Caco-2 (cell line): ENCODE measurements around the gene PLD4. TPM values are rescaled to one million over a fixed set of nuclear protein-coding genes. Genes with fewer than 3 reads are reported as not detected.
"Not testable (repeated sequence)": the region's sequence is repeated elsewhere in the genome, so short reads cannot be mapped to it uniquely, and the experiment has no call there.

Experiments
- BruUV-seq: library from RNA; stranded (reverse); fragments of 400-500 nt; replicated peaks from 2 replicates; lab custom pipeline; 2021; lab: Mats Ljungman, UMichigan
- CTCF ChIA-PET: fragments of 300-600 bp; sonication (Branson Sonifier 250); formaldehyde crosslinking; loops from one replicate; lab custom pipeline; 2022; ENCODE audit warnings: antibody characterized with exemption; lab: Charles Lee
- POLR2A ChIA-PET: fragments of 300-600 bp; sonication (Branson Sonifier 250); formaldehyde crosslinking; loops from one replicate; lab custom pipeline; 2022; ENCODE audit warnings: antibody characterized with exemption; lab: Charles Lee
- DNase-seq, 2 experiments: peaks; one replicate each; pipeline versions ENCODE4 v3.0.0 to v3.0.0-alpha.2; 2020 to 2022
- H3K27me3 ChIP-seq: replicated peaks from 2 replicates; pipeline ENCODE4 v1.6.0; 2011; ENCODE audit warnings: low read length; ENCODE audit not compliant: control insufficient read depth, insufficient read depth
- H3K36me3 ChIP-seq: 2 replicates; pipeline ENCODE4 v1.5.1; 2011; ENCODE audit warnings: low read length; ENCODE audit not compliant: control insufficient read depth, insufficient read depth
- H3K4me1 ChIP-seq: fragments of 250-450 bp; sonication (Bioruptor Pico); 2 replicates; pipeline ENCODE4 v1.5.1; 2020; ENCODE audit warnings: mild to moderate bottlenecking
- H3K4me3 ChIP-seq: 2 replicates; pipeline ENCODE4 v1.5.1; 2011; ENCODE audit warnings: low read depth, mild to moderate bottlenecking, control low read depth, low read length
- H3K9me3 ChIP-seq: fragments of 250-450 bp; sonication (Bioruptor Pico); 2 replicates; pipeline ENCODE4 v1.5.1; 2020; ENCODE audit warnings: mild to moderate bottlenecking, moderate library complexity
- H3K27ac Mint-ChIP-seq: one replicate; pipeline ENCODE4 v1.8.0; 2022; ENCODE audit warnings: mixed read lengths; ENCODE audit not compliant: unreplicated experiment
- H3K27me3 Mint-ChIP-seq: one replicate; pipeline ENCODE4 v1.8.0; 2022; ENCODE audit warnings: mixed read lengths; ENCODE audit not compliant: insufficient read depth, unreplicated experiment
- H3K36me3 Mint-ChIP-seq: one replicate; pipeline ENCODE4 v1.8.0; 2022; ENCODE audit warnings: mild to moderate bottlenecking, mixed read lengths; ENCODE audit not compliant: insufficient read depth, unreplicated experiment
- H3K4me1 Mint-ChIP-seq: one replicate; pipeline ENCODE4 v1.8.0; 2022; ENCODE audit warnings: low read depth, mixed read lengths; ENCODE audit not compliant: unreplicated experiment
- H3K4me3 Mint-ChIP-seq: one replicate; pipeline ENCODE4 v1.8.0; 2022; ENCODE audit warnings: mild to moderate bottlenecking, moderate library complexity, mixed read lengths; ENCODE audit not compliant: unreplicated experiment
- H3K9me3 Mint-ChIP-seq: one replicate; pipeline ENCODE4 v1.8.0; 2022; ENCODE audit warnings: mixed read lengths; ENCODE audit not compliant: unreplicated experiment
- intact Hi-C: fragments of 100-400 bp; cut with micrococcal nuclease; formaldehyde crosslinking; loops from one replicate; pipeline ENCODE4 v1.10.0; 2022; ENCODE audit not compliant: unreplicated experiment
- total RNA-seq: library from RNA; stranded (reverse); gene quantifications from 2 replicates; pipeline ENCODE4 v1.2.3, GENCODE V29; 2022

Gene PLD4
- total RNA-seq, 1 experiment from 2014 or later: not detected

DNA sequence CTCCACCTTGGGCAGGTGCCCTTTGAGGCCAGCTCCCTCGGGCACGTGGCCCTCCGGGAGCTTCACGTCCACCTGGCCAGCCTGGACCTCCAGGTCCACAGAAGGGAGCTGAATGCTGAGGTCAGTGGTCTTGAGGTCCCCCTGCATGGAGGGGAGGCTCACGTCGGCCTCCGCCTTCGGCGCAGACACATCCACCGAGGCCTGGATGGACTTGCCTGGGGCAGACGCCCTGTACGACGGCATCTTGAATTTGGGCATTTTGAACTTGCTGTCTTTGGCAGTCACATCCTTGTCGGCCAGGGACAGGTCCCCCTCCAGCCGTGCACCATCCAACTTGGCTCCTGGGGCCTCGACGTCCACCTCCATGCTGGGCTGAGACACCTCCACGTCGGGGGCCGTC is 20.6 kb downstream of the PLD4 start:
- H3K27ac Mint-ChIP-seq, CTCF ChIA-PET, POLR2A ChIA-PET, H3K27me3 Mint-ChIP-seq, intact Hi-C loops, H3K27me3 ChIP-seq, H3K9me3 Mint-ChIP-seq, H3K36me3 Mint-ChIP-seq, H3K4me3 ChIP-seq, H3K4me1 Mint-ChIP-seq, H3K9me3 ChIP-seq, H3K36me3 ChIP-seq, H3K4me3 Mint-ChIP-seq, H3K4me1 ChIP-seq, BruUV-seq: not testable (repeated sequence)
- DNase-seq: peak in 1 of 2 experiments; percentile 12

DNA sequence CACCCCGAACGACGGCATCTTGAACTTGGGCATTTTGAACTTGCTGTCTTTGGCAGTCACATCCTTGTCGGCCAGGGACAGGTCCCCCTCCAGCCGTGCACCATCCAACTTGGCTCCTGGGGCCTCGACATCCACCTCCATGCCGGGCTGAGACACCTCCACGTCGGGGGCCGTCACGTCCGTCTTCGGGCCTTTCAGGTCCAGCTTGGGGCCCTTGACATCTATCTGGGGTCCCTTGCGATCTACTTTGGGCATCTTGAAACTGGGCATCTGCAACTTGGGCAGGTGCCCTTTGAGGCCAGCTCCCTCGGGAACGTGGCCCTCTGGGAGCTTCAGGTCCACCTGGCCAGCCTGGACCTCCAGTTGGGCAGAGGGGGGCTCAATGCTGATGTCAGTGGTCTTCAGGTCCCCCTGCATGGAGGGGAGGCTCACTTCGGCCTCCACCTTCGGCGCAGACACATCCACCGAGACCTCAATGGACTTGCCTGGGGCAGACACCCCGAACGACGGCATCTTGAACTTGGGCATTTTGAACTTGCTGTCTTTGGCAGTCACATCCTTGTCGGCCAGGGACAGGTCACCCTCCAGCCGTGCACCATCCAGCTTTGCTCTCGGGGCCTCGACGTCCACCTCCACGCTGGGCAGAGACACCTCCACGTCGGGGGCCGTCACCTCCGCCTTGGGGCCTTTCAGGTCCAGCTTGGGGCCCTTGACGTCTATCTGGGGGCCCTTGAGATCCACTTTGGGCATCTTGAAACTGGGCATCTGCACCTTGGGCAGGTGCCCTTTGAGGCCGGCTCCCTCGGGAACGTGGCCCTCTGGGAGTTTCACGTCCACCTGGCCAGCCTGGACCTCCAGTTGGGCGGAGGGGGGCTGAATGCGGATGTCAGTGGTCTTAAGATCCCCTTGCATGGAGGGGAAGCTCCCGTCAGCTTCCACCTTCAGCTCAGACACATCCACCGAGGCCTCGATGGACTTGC is 21.6 kb downstream of the PLD4 start:
- H3K4me3 Mint-ChIP-seq, H3K4me3 ChIP-seq, H3K27me3 Mint-ChIP-seq, H3K9me3 Mint-ChIP-seq, H3K4me1 ChIP-seq, H3K27ac Mint-ChIP-seq, H3K36me3 Mint-ChIP-seq, POLR2A ChIA-PET, H3K9me3 ChIP-seq, intact Hi-C loops, H3K36me3 ChIP-seq, H3K27me3 ChIP-seq, BruUV-seq, H3K4me1 Mint-ChIP-seq, CTCF ChIA-PET: not testable (repeated sequence)
- DNase-seq: peak in 1 of 2 experiments; percentile 19

DNA sequence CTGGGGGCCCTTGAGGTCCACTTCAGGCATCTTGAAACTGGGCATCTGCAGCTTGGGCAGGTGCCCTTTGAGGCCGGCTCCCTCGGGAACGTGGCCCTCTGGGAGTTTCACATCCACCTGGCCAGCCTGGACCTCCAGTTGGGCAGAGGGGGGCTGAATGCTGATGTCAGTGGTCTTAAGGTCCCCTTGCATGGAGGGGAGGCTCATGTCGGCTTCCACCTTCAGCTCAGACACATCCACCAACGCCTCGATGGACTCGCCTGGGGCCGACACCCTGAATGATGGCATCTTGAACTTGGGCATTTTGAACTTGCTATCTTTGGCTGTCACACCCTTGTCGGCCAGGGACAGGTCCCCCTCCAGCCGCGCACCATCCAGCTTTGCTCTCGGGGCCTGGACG is 22.5 kb downstream of the PLD4 start:
- H3K36me3 ChIP-seq, H3K27ac Mint-ChIP-seq, H3K9me3 Mint-ChIP-seq, intact Hi-C loops, CTCF ChIA-PET, POLR2A ChIA-PET, H3K4me1 ChIP-seq, DNase-seq, H3K4me3 ChIP-seq, BruUV-seq, H3K27me3 ChIP-seq, H3K9me3 ChIP-seq, H3K36me3 Mint-ChIP-seq, H3K4me3 Mint-ChIP-seq, H3K27me3 Mint-ChIP-seq, H3K4me1 Mint-ChIP-seq: not testable (repeated sequence)

DNA sequence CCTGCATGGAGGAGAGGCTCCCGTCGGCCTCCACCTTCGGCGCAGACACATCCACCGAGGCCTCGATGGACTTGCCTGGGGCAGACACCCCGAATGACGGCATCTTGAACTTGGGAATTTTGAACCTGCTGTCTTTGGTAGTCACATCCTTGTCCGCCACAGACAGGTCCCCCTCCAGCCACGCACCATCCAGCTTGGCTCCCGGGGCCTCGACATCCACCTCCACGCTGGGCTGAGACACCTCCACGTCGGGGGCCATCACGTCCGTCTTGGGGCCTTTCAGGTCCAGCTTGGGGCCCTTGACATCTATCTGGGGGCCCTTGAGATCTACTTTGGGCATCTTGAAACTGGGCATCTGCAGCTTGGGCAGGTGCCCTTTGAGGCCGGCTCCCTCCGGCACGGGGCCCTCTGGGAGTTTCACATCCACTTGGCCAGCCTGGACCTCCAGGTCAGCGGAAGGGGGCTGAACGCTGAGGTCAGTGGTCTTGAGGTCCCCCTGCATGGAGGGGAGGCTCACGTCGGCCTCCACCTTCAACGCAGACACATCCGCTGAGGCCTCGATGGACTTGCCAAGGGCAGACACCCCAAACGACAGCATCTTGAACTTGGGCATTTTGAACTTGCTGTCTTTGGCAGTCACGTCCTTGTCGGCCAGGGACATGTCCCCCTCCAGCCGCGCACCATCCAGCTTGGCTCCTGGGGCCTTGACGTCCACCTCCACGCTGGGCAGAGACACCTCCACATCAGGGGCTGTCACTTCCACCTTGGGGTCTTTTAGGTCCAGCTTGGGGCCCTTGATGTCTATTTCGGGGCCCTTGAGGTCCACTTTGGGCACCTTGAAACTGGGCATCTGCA is 23.4 kb downstream of the PLD4 start:
- H3K27me3 ChIP-seq, intact Hi-C loops, H3K36me3 Mint-ChIP-seq, H3K36me3 ChIP-seq, H3K4me3 ChIP-seq, H3K9me3 Mint-ChIP-seq, DNase-seq, H3K27ac Mint-ChIP-seq, H3K27me3 Mint-ChIP-seq, POLR2A ChIA-PET, BruUV-seq, CTCF ChIA-PET, H3K4me1 Mint-ChIP-seq, H3K9me3 ChIP-seq, H3K4me1 ChIP-seq, H3K4me3 Mint-ChIP-seq: not testable (repeated sequence)
